Ishikawa (cell line): ENCODE measurements around the gene ZNF544.
A peak's percentile ranks its signal among the peaks of the same experiment; 100 is the strongest.

Experiments
- CEBPB ChIP-seq: IDR thresholded peaks from 2 replicates; pipeline ENCODE4 v1.6.1; 2012
- CREB1 ChIP-seq: IDR thresholded peaks from 2 replicates; pipeline ENCODE4 v1.6.1; 2012; ENCODE audit warnings: low read depth
- EGR1 ChIP-seq: IDR thresholded peaks from 2 replicates; pipeline ENCODE4 v1.6.1; 2012
- EP300 ChIP-seq: IDR thresholded peaks from 2 replicates; pipeline ENCODE4 v1.6.1; 2012; ENCODE audit warnings: borderline replicate concordance
- FOXM1 ChIP-seq: IDR thresholded peaks from 2 replicates; pipeline ENCODE4 v1.6.1; 2012; ENCODE audit warnings: low read depth, borderline replicate concordance
- MAX ChIP-seq: IDR thresholded peaks from 2 replicates; pipeline ENCODE4 v1.6.1; 2012
- NFIC ChIP-seq: IDR thresholded peaks from 2 replicates; pipeline ENCODE4 v1.6.1; 2012
- RAD21 ChIP-seq: IDR thresholded peaks from 2 replicates; pipeline ENCODE4 v1.6.1; 2012; ENCODE audit warnings: low read depth
- TAF1 ChIP-seq: IDR thresholded peaks from 2 replicates; pipeline ENCODE4 v1.6.1; 2012; ENCODE audit warnings: low read depth, mild to moderate bottlenecking
- TCF12 ChIP-seq: IDR thresholded peaks from 2 replicates; pipeline ENCODE4 v1.6.1; 2012; ENCODE audit warnings: low read depth
- TEAD4 ChIP-seq: IDR thresholded peaks from 2 replicates; pipeline ENCODE4 v1.6.1; 2012
- YY1 ChIP-seq: IDR thresholded peaks from 2 replicates; pipeline ENCODE4 v1.6.1; 2012; ENCODE audit warnings: low read depth
- ZBTB7A ChIP-seq: IDR thresholded peaks from 2 replicates; pipeline ENCODE4 v1.6.1; 2012; ENCODE audit warnings: low read depth
- TF ChIP-seq, protein P1 (sequence below): IDR thresholded peaks from 2 replicates; pipeline ENCODE4 v1.6.1; 2012; ENCODE audit warnings: low read depth, mild to moderate bottlenecking
- TF ChIP-seq, protein P2 (sequence below): IDR thresholded peaks from 2 replicates; pipeline ENCODE4 v1.6.1; 2012

ZNF544 gene

DNA sequence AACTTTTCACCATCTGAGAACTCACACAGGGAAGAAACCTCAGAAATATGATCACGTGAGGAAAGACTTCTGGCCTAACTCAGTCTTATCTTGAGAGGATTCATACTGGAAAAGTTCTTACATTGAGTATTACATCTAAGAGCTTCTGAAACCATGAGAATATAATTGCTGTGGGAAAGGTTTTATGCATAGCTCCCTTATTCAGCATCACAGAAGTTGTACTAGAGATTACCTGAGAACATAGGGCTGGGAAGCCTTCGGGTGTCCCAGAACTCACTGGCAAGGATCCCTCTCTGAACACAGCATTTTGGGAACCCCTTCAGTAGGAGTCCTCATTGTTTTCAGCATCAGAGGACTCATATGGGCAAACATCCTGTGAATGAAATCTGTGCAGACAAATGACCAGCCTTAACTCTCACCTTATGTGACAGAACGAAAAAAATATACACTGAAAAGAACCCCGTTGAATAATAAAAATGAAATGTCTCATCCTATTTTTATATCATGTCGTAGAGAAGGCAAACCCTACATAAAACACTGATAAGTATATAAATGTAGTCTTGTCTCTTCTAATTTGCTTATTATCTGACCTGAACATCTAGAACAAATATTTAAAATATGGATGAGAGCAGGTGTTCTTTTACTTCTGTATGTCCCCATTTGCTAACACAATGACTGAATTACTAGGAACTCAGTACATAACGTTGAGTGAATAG, 31.7 kb upstream of the ZNF544 start:
- TF ChIP-seq CEBPB (no peak), EP300 (no peak), TAF1 (no peak), ZBTB7A (no peak), YY1 (no peak), TEAD4 (no peak), EGR1 (no peak), FOXM1 (no peak), MAX (no peak), TCF12 (peak; percentile 76)
- TF ChIP-seq, protein P1, sequence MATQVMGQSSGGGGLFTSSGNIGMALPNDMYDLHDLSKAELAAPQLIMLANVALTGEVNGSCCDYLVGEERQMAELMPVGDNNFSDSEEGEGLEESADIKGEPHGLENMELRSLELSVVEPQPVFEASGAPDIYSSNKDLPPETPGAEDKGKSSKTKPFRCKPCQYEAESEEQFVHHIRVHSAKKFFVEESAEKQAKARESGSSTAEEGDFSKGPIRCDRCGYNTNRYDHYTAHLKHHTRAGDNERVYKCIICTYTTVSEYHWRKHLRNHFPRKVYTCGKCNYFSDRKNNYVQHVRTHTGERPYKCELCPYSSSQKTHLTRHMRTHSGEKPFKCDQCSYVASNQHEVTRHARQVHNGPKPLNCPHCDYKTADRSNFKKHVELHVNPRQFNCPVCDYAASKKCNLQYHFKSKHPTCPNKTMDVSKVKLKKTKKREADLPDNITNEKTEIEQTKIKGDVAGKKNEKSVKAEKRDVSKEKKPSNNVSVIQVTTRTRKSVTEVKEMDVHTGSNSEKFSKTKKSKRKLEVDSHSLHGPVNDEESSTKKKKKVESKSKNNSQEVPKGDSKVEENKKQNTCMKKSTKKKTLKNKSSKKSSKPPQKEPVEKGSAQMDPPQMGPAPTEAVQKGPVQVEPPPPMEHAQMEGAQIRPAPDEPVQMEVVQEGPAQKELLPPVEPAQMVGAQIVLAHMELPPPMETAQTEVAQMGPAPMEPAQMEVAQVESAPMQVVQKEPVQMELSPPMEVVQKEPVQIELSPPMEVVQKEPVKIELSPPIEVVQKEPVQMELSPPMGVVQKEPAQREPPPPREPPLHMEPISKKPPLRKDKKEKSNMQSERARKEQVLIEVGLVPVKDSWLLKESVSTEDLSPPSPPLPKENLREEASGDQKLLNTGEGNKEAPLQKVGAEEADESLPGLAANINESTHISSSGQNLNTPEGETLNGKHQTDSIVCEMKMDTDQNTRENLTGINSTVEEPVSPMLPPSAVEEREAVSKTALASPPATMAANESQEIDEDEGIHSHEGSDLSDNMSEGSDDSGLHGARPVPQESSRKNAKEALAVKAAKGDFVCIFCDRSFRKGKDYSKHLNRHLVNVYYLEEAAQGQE = no peak
- TF ChIP-seq, protein P2, sequence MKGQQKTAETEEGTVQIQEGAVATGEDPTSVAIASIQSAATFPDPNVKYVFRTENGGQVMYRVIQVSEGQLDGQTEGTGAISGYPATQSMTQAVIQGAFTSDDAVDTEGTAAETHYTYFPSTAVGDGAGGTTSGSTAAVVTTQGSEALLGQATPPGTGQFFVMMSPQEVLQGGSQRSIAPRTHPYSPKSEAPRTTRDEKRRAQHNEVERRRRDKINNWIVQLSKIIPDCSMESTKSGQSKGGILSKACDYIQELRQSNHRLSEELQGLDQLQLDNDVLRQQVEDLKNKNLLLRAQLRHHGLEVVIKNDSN = peak; percentile 60

GRCh38 chr19:58203814-58204475, 24.8 kb upstream of the ZNF544 start:
- TF ChIP-seq NFIC (no peak), YY1 (no peak), EGR1 (no peak)

DNA sequence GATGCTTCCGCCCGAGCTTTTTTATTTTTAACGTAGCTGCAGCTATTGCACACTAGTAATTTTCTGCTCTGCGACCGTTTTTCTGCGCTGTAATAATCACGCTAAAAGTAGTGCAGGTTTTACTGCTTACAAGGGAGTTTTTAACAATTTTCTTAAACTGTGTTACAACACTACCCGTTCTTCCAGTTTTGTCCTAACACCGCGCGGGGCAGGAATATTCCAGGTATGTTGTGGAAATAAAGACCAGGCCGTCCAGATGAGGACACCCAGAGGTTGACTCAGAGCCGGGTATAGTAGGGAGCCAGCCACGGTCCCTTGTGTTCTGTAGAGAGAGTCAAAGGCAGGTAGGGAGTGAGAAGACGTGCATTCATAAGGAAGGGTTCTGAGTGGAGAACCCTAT, 24.1 kb upstream of the ZNF544 start:
- TF ChIP-seq CEBPB (no peak), YY1 (no peak), NFIC (no peak), TCF12 (no peak), TAF1 (no peak), MAX (no peak), ZBTB7A (no peak), RAD21 (no peak), CREB1 (no peak), TEAD4 (no peak), FOXM1 (no peak), EGR1 (no peak), EP300 (no peak)
- TF ChIP-seq, protein P2 = no peak
- TF ChIP-seq, protein P1 = no peak

DNA sequence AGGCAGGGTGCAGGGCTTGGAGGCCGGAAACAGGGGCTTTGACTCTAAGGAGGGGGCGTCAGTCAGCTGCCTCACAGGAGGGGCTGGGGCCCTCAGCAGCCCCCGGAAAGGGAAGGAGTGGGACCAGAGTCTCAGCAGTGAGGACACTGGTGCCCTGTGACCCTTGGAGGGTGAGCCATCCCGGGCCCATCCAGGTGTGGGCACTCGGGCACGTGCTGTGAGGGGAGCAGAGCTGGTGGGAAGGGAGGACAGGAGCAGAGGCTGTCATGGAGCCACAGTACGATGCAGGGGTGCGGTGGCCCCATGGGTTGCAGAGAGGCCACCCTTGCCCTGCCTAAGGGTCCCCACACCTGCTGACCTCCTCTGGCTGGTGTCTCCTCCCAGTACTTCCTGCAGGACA, 19.1 kb upstream of the ZNF544 start:
- TF ChIP-seq ZBTB7A = no peak
- no peak for TF ChIP-seq FOXM1
- no peak for TF ChIP-seq CREB1
- TF ChIP-seq EP300 = no peak
- TF ChIP-seq TAF1 = no peak
- TF ChIP-seq, protein P1 = no peak
- TF ChIP-seq MAX = no peak
